ENCODE measurements around the gene FSTL5. TPM values are rescaled to one million over a fixed set of nuclear protein-coding genes. Genes with fewer than 3 reads are reported as not detected.

Gene FSTL5
- total RNA-seq, 2 experiments from 2014 or later = not detected

DNA sequence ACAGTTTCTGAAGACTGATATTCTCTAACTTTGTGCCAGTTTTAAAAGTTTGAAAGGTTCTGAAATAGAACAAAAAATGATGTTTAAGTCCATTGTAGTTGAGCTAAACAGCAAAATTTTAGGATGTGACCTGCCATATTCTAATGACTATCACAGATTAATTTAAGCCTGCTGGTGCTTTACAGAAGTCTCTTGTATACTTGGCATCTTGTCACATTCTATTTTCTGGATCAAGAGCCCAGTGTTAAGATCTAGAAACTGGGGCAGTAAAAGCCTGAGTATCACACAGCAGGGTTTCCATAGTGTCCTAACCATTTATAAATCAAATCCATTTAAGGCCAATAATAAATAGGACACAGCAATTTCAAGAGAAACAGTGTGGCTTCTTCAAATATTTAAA, 12.4 kb downstream of the FSTL5 start:
- DNase-seq = no peak
- TF ChIP-seq, protein P1, sequence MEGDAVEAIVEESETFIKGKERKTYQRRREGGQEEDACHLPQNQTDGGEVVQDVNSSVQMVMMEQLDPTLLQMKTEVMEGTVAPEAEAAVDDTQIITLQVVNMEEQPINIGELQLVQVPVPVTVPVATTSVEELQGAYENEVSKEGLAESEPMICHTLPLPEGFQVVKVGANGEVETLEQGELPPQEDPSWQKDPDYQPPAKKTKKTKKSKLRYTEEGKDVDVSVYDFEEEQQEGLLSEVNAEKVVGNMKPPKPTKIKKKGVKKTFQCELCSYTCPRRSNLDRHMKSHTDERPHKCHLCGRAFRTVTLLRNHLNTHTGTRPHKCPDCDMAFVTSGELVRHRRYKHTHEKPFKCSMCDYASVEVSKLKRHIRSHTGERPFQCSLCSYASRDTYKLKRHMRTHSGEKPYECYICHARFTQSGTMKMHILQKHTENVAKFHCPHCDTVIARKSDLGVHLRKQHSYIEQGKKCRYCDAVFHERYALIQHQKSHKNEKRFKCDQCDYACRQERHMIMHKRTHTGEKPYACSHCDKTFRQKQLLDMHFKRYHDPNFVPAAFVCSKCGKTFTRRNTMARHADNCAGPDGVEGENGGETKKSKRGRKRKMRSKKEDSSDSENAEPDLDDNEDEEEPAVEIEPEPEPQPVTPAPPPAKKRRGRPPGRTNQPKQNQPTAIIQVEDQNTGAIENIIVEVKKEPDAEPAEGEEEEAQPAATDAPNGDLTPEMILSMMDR (IDR thresholded peaks at IDR 0.05) = no peak
- Mint-ChIP-seq H3K27ac (no peak overlapping the region), H3K9me3 (peaks cover 4% of the 10 kb centered on the region), H3K27me3 (no peaks in the 10 kb centered on the region), H3K4me3 (no peak overlapping the region), H3K4me1 (ENCODE audit: low read depth) (no peaks in the 10 kb centered on the region), H3K36me3 (ENCODE audit: low read depth) (no peaks in the 10 kb centered on the region)
- POLR2A ChIA-PET = no interaction called here
- CTCF ChIA-PET = no interaction called here
- ATAC-seq = no peak
- intact Hi-C loops (cut with micrococcal nuclease) = no loop called here

DNA sequence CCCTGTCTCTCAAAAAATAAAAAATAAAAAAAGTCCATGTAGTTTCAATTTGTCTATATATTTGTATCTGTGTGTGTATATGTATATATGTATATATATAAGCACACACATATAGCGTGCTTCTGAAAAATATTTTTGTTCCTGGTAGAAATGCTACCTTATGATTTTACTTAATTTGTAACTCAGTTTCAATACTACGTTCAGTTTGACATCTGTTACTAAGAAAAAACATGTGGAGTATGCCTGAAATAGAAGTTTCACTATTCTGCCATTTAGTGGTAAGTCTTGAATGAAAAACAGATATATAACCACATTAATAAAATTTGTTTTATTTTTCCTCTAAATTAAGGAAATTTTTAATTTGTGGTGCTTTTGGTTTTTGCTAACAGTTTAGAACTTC, 14.2 kb downstream of the FSTL5 start:
- POLR2A ChIA-PET = no interaction called here
- ATAC-seq (no peak), DNase-seq (no peak)
- TF ChIP-seq, protein P1 (IDR thresholded peaks at IDR 0.05) = no peak
- no peak overlapping the region for H3K4me3 Mint-ChIP-seq
- no peaks in the 10 kb centered on the region for H3K9me3 Mint-ChIP-seq
- H3K36me3 Mint-ChIP-seq (ENCODE audit: low read depth) = no peaks in the 10 kb centered on the region
- H3K4me1 Mint-ChIP-seq (ENCODE audit: low read depth) = no peaks in the 10 kb centered on the region
- H3K27me3 Mint-ChIP-seq = no peaks in the 10 kb centered on the region
- no peak overlapping the region for H3K27ac Mint-ChIP-seq
- CTCF ChIA-PET = no interaction called here
- intact Hi-C loops (cut with micrococcal nuclease) = no loop called here

DNA sequence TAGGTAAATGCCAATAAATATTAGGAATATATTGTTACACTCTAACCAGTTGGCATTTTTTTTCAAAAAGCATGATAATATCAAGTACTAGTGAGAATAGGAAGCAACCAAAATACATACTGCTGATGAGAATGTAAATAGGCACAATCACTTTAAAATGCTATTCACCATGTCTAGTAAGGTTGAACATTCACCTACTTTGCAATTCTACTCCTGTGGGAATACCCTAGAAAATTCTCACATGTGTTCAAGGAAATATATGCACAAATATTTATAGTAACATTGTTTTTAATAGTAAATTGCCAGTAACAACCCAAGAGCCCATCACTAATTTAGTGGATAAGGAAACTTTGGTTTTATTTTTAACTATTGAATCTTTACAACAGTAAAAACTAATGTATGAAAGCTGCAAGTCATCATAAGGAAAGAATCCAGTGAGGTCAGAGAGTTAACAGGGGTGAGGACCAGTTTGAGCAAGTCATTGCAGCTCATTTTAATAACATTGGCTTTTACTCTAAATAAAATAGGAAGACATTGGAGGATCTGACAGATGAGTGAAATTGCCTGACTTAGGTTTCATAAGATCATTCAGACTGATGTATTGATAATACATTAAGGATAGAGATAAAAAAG, 23.6 kb downstream of the FSTL5 start:
- H3K4me3 Mint-ChIP-seq = no peak overlapping the region
- ATAC-seq = no peak
- CTCF ChIA-PET = no interaction called here
- no peaks in the 10 kb centered on the region for H3K27me3 Mint-ChIP-seq
- intact Hi-C loops (cut with micrococcal nuclease) = no loop called here
- H3K4me1 Mint-ChIP-seq (ENCODE audit: low read depth) = no peaks in the 10 kb centered on the region
- POLR2A ChIA-PET = no interaction called here
- no peaks in the 10 kb centered on the region for H3K36me3 Mint-ChIP-seq (ENCODE audit: low read depth)
- TF ChIP-seq, protein P1 (IDR thresholded peaks at IDR 0.05) = no peak
- peaks cover 6% of the 10 kb centered on the region for H3K9me3 Mint-ChIP-seq
- no peak overlapping the region for H3K27ac Mint-ChIP-seq
- DNase-seq = no peak

DNA sequence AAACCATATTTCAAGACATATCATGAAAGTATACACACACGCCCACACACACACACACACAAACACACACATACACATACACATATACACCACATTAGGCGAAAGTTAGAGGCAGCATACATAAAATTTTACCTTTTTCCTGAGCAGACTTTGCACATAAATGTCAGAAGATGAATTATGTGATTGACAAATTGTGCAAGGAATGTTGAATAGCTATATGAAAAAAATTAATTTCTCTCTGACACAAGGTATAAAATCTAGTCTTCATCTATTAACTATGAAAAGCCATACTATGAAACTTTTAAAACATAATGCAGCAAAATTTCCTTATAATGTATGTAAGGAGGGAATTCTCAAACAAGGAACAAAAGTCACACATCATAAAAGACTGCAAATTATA, 24.4 kb downstream of the FSTL5 start:
- Mint-ChIP-seq H3K4me1 (ENCODE audit: low read depth) (no peaks in the 10 kb centered on the region), H3K9me3 (peaks cover 6% of the 10 kb centered on the region), H3K36me3 (ENCODE audit: low read depth) (no peaks in the 10 kb centered on the region), H3K27me3 (no peaks in the 10 kb centered on the region), H3K4me3 (no peak overlapping the region), H3K27ac (no peak overlapping the region)
- TF ChIP-seq, protein P1 (IDR thresholded peaks at IDR 0.05) = no peak
- CTCF ChIA-PET = no interaction called here
- DNase-seq = no peak
- POLR2A ChIA-PET = no interaction called here
- no peak for ATAC-seq
- intact Hi-C loops (cut with micrococcal nuclease) = no loop called here

DNA sequence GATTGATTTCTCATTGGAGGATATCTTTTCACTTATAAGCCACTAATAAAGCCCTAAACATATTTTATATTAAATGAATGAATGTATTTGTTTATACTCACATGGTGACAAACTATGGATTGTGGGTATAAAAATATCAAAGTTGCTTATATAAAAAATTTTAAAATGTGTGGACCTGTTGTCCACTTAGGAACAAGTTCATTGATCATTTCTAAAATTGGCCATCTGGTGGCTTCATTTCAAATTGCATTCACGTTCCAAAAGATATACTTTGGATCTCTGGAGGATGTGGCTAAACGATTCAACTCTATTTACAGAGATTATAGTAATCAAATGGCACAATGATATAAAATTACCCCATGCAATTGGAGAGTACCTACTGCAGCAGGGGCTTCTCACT, 32.5 kb downstream of the FSTL5 start:
- CTCF ChIA-PET = no interaction called here
- intact Hi-C loops (cut with micrococcal nuclease) = no loop called here
- Mint-ChIP-seq H3K4me1 (ENCODE audit: low read depth) (no peaks in the 10 kb centered on the region), H3K4me3 (no peak overlapping the region), H3K27ac (no peak overlapping the region), H3K9me3 (no peaks in the 10 kb centered on the region), H3K36me3 (ENCODE audit: low read depth) (no peaks in the 10 kb centered on the region), H3K27me3 (no peaks in the 10 kb centered on the region)
- TF ChIP-seq, protein P1 (IDR thresholded peaks at IDR 0.05) = no peak
- no peak for DNase-seq
- ATAC-seq = no peak
- POLR2A ChIA-PET = no interaction called here

Data from activated CD8-positive, alpha-beta T cell treated with anti-CD3 and anti-CD28 coated beads for 36 hours (primary cell).